Activated CD4-positive, alpha-beta T cell treated with anti-CD3 and anti-CD28 coated beads, Interleukin-2, Interleukin-4, amounts not matched to agents 100 ng/mL and 50 ng/mL, durations not matched to agents 16 hours and 8 hours (primary cell): ENCODE results near the gene ADD2.

Experiments
- DNase-seq: peaks from one replicate; pipeline ENCODE4 v3.0.0-alpha.2; 2020; ENCODE audit warnings: low spot score

The ADD2 gene

GRCh38 chr2:70697603-70698383, 70.2 kb downstream of the ADD2 start:
- DNase-seq, result no peak

GRCh38 chr2:70696142-70696541, 71.9 kb downstream of the ADD2 start:
- no peak for DNase-seq

GRCh38 chr2:70692256-70692655, 75.7 kb downstream of the ADD2 start:
- DNase-seq, result no peak

- no peak for DNase-seq
Measured at GRCh38 chr2:70691497-70692140, 76.4 kb downstream of the ADD2 start.

GRCh38 chr2:70690846-70691245, 77.2 kb downstream of the ADD2 start:
- no peak for DNase-seq

GRCh38 chr2:70688427-70688826, 79.6 kb downstream of the ADD2 start:
- DNase-seq, result no peak

- no peak for DNase-seq
Measured at GRCh38 chr2:70687461-70687795, 80.6 kb downstream of the ADD2 start.

- peak; percentile 41 for DNase-seq
Measured at GRCh38 chr2:70686577-70687460, 81.2 kb downstream of the ADD2 start.

GRCh38 chr2:70685771-70686171, 82.2 kb downstream of the ADD2 start:
- DNase-seq, result no peak

- no peak for DNase-seq
Measured at GRCh38 chr2:70684846-70685622, 83.0 kb downstream of the ADD2 start.

- no peak for DNase-seq
Measured at GRCh38 chr2:70683455-70683854, 84.5 kb downstream of the ADD2 start.

- no peak for DNase-seq
Measured at GRCh38 chr2:70680735-70681134, 87.3 kb downstream of the ADD2 start.

- no peak for DNase-seq
Measured at GRCh38 chr2:70679259-70679658, 88.7 kb downstream of the ADD2 start.

GRCh38 chr2:70678576-70679143, 89.3 kb downstream of the ADD2 start:
- DNase-seq, result no peak

GRCh38 chr2:70676301-70677035, 91.5 kb downstream of the ADD2 start:
- DNase-seq, result no peak

- DNase-seq, result no peak
Measured at GRCh38 chr2:70675862-70676261, 92.1 kb downstream of the ADD2 start.

GRCh38 chr2:70674636-70675430, 93.2 kb downstream of the ADD2 start:
- no peak for DNase-seq

GRCh38 chr2:70673041-70673647, 94.9 kb downstream of the ADD2 start:
- no peak for DNase-seq

- DNase-seq, result no peak
Measured at GRCh38 chr2:70671092-70671675, 96.8 kb downstream of the ADD2 start.
